Smooth muscle cell (in vitro differentiated cells): Measurements from ENCODE around the gene CTNNA2. TPM values are rescaled to one million over a fixed set of nuclear protein-coding genes. Genes with fewer than 3 reads are reported as not detected.

Experiments used
- DNase-seq: peaks from one replicate; lab custom pipeline; 2025; ENCODE audit not compliant: unreplicated experiment; lab: John Stamatoyannopoulos, UW
- H2AFZ ChIP-seq: fragments of 200-600 bp; sonication (generic); 2 replicates; pipeline ENCODE4 v1.6.0; 2016; ENCODE audit warnings: antibody characterized with exemption, low read depth, mild to moderate bottlenecking
- H3F3A ChIP-seq: fragments of 200-600 bp; sonication (generic); 2 replicates; pipeline ENCODE4 v1.6.0; 2017; ENCODE audit warnings: antibody characterized with exemption, low read depth
- H3K27ac ChIP-seq: fragments of 200-600 bp; sonication (generic); 2 replicates; pipeline ENCODE4 v1.5.1; 2016; ENCODE audit warnings: low read depth, mild to moderate bottlenecking
- H3K27me3 ChIP-seq: fragments of 200-600 bp; sonication (generic); 2 replicates; pipeline ENCODE4 v1.6.1; 2016; ENCODE audit warnings: low read depth, mild to moderate bottlenecking
- H3K36me3 ChIP-seq: fragments of 200-600 bp; sonication (generic); 2 replicates; pipeline ENCODE4 v1.5.1; 2016; ENCODE audit warnings: low read depth
- H3K4me1 ChIP-seq: fragments of 200-600 bp; sonication (generic); 2 replicates; pipeline ENCODE4 v1.5.1; 2016; ENCODE audit warnings: low read depth
- H3K4me2 ChIP-seq: fragments of 200-600 bp; sonication (generic); 2 replicates; pipeline ENCODE4 v1.6.0; 2016; ENCODE audit warnings: mild to moderate bottlenecking
- H3K4me3 ChIP-seq: fragments of 200-600 bp; sonication (generic); 2 replicates; pipeline ENCODE4 v1.5.1; 2016; ENCODE audit warnings: mild to moderate bottlenecking
- H3K79me2 ChIP-seq: fragments of 200-600 bp; sonication (generic); 2 replicates; pipeline ENCODE4 v1.6.0; 2016; ENCODE audit warnings: low read depth, mild to moderate bottlenecking
- H3K9ac ChIP-seq: fragments of 200-600 bp; sonication (generic); 2 replicates; pipeline ENCODE4 v1.6.0; 2016; ENCODE audit warnings: low read depth
- H3K9me3 ChIP-seq: fragments of 200-600 bp; sonication (generic); replicated peaks from 2 replicates; pipeline ENCODE4 v1.5.1; 2016; ENCODE audit warnings: low read depth
- H4K20me1 ChIP-seq: fragments of 200-600 bp; sonication (generic); 2 replicates; pipeline ENCODE4 v1.6.0; 2016; ENCODE audit warnings: low read depth
- CTCF ChIP-seq: fragments of 200-600 bp; sonication (generic); IDR thresholded peaks from 2 replicates; pipeline ENCODE4 v1.5.1; 2017; ENCODE audit warnings: borderline replicate concordance, mild to moderate bottlenecking, antibody characterized with exemption; ENCODE audit not compliant: insufficient read depth, poor library complexity, severe bottlenecking
- WGBS: methylation state at CpG from one replicate; pipeline ENCODE4 v1.1.7; 2016; ENCODE audit warnings: low lambda C conversion rate; 5-methylcytosine and 5-hydroxymethylcytosine counted together
- polyA plus RNA-seq: library from polyadenylated mRNA; unstranded; fragments of >200 nt; fragmentation: Nextera tagmentation; extraction: Ambion mirVana; gene quantifications from 2 replicates; pipeline ENCODE4 v1.2.1, GENCODE V29; 2016
- total RNA-seq: library from RNA; depleted of rRNA; stranded (reverse); fragments of >200 nt; gene quantifications from 2 replicates; pipeline ENCODE4 v1.2.3, GENCODE V29; 2014

The CTNNA2 gene
- total and polyA plus RNA-seq, 2 experiments from 2014 or later: not detected

GRCh38 chr2:79936715-79937114 is 423.9 kb downstream of the CTNNA2 start:
- H3K9ac ChIP-seq: no peak overlapping the region
- H3F3A ChIP-seq: no peaks in the 10 kb centered on the region
- H3K9me3 ChIP-seq: no peaks in the 10 kb centered on the region
- H2AFZ ChIP-seq: no peak overlapping the region
- H3K27ac ChIP-seq: no peak overlapping the region
- no peaks in the 10 kb centered on the region for H4K20me1 ChIP-seq
- WGBS: 92% methylated on average over 3 of the region's 3 CpGs
- no peaks in the 10 kb centered on the region for H3K79me2 ChIP-seq
- H3K4me1 ChIP-seq: no peaks in the 10 kb centered on the region
- no peak overlapping the region for H3K4me3 ChIP-seq
- H3K27me3 ChIP-seq: no peaks in the 10 kb centered on the region
- no peak for DNase-seq
- TF ChIP-seq CTCF: no peak
- no peak overlapping the region for H3K4me2 ChIP-seq
- H3K36me3 ChIP-seq: no peaks in the 10 kb centered on the region

GRCh38 chr2:79938648-79939047 is 425.8 kb downstream of the CTNNA2 start:
- WGBS: 82% methylated on average over 1 of the region's 1 CpG
- no peaks in the 10 kb centered on the region for H3K4me1 ChIP-seq
- H3K4me2 ChIP-seq: no peak overlapping the region
- H3K27me3 ChIP-seq: no peaks in the 10 kb centered on the region
- H3K79me2 ChIP-seq: no peaks in the 10 kb centered on the region
- no peak overlapping the region for H3K9ac ChIP-seq
- H2AFZ ChIP-seq: no peak overlapping the region
- no peak overlapping the region for H3K27ac ChIP-seq
- no peak overlapping the region for H3K4me3 ChIP-seq
- H3K36me3 ChIP-seq: no peaks in the 10 kb centered on the region
- H3F3A ChIP-seq: no peaks in the 10 kb centered on the region
- no peak for DNase-seq
- no peaks in the 10 kb centered on the region for H4K20me1 ChIP-seq
- TF ChIP-seq CTCF: no peak
- H3K9me3 ChIP-seq: no peaks in the 10 kb centered on the region

- Histone ChIP-seq H3K9ac (no peak overlapping the region), H3K9me3 (no peaks in the 10 kb centered on the region), H4K20me1 (no peaks in the 10 kb centered on the region), H3K4me1 (no peaks in the 10 kb centered on the region), H3K27ac (no peak overlapping the region), H3K4me2 (no peak overlapping the region), H3K4me3 (no peak overlapping the region), H3F3A (no peaks in the 10 kb centered on the region), H3K79me2 (no peaks in the 10 kb centered on the region), H2AFZ (no peak overlapping the region), H3K27me3 (no peaks in the 10 kb centered on the region), H3K36me3 (no peaks in the 10 kb centered on the region)
- no peak for TF ChIP-seq CTCF
- 95% methylated on average over 2 of the region's 2 CpGs for WGBS
- DNase-seq: no peak
These were observed 427.5 kb downstream of the CTNNA2 start for GRCh38 chr2:79940364-79940763.

- H3K27ac ChIP-seq: no peak overlapping the region
- no peak overlapping the region for H3K4me3 ChIP-seq
- no peak overlapping the region for H3K9ac ChIP-seq
- no peaks in the 10 kb centered on the region for H3K9me3 ChIP-seq
- H3K79me2 ChIP-seq: no peaks in the 10 kb centered on the region
- DNase-seq: no peak
- H3K36me3 ChIP-seq: no peaks in the 10 kb centered on the region
- no peaks in the 10 kb centered on the region for H3K27me3 ChIP-seq
- WGBS: 88% methylated on average over 2 of the region's 2 CpGs
- no peak overlapping the region for H3K4me2 ChIP-seq
- no peak for TF ChIP-seq CTCF
- H2AFZ ChIP-seq: no peak overlapping the region
- no peaks in the 10 kb centered on the region for H3F3A ChIP-seq
- H4K20me1 ChIP-seq: no peaks in the 10 kb centered on the region
- no peaks in the 10 kb centered on the region for H3K4me1 ChIP-seq
These were observed 428.3 kb downstream of the CTNNA2 start for GRCh38 chr2:79941179-79941578.
